HL-60 (cell line): ENCODE results near the gene PUM1.

Experiments
- CTCF ChIP-seq: IDR thresholded peaks from one replicate; pipeline ENCODE4 v1.5.1; 2011; ENCODE audit warnings: low read length, control low read depth, inconsistent platforms; ENCODE audit not compliant: insufficient read depth
- POLR2AphosphoS5 ChIP-seq: IDR thresholded peaks from 2 replicates; pipeline ENCODE4 v1.6.1; 2012; ENCODE audit warnings: low read depth
- REST ChIP-seq: IDR thresholded peaks from 2 replicates; pipeline ENCODE4 v1.6.1; 2012; ENCODE audit warnings: low read depth; ENCODE audit not compliant: insufficient replicate concordance

GRCh38 chr1:30899577-30900389 is 165.7 kb downstream of the PUM1 start:
- no peak for TF ChIP-seq CTCF
- no peak for TF ChIP-seq POLR2AphosphoS5
- TF ChIP-seq REST = no peak
